K562 (cell line): ENCODE results near the gene ZBTB39. TPM values are rescaled to one million over a fixed set of nuclear protein-coding genes. Genes with fewer than 3 reads are reported as not detected.

ENCODE experiments used
- ATAC-seq: fragments of 200-7000 bp; cut with Tn5 transposase; 3 replicates; pipeline ENCODE4 v1.9.1; 2020; ENCODE audit warnings: moderate library complexity
- BruUV-seq: library from RNA; stranded (reverse); fragments of 400-500 nt; replicated peaks from 2 replicates; lab custom pipeline; 2021; lab: Mats Ljungman, UMichigan
- CTCF ChIA-PET: fragments of 300-600 bp; formaldehyde crosslinking; extraction: SDS; loops from one replicate; lab custom pipeline; 2021; ENCODE audit warnings: low intra/inter-chr PET ratio; lab: Yijun Ruan, JAX
- POLR2A ChIA-PET: fragments of 300-600, 350-650 bp; sonication (Branson Sonifier 250); formaldehyde crosslinking; extraction: SDS; loops from one replicate; lab custom pipeline; 2021; ENCODE audit warnings: antibody characterized with exemption, inconsistent platforms; lab: Yijun Ruan, JAX
- DNase-seq, 4 experiments: peaks; one replicate each; pipeline versions ENCODE4 v3.0.0 to v3.0.0-alpha.2; 2011 to 2018; ENCODE audit warnings: low spot score in 3 of 4, mixed read lengths in 3 of 4; ENCODE audit errors: extremely low read depth in 1 of 4
- FAIRE-seq: peaks from 2 replicates; lab custom pipeline; 2011; peaks lifted over from hg19 to GRCh38; lab: Jason Lieb, UNC
- H2AFZ ChIP-seq: 2 replicates; pipeline ENCODE4 v1.6.0; 2011; ENCODE audit warnings: low read depth, low read length, control low read depth, inconsistent platforms
- H3K27ac ChIP-seq: fragments of 200-600 bp; 3 replicates; pipeline ENCODE4 v1.8.0; 2011; ENCODE audit warnings: low read depth, mild to moderate bottlenecking, control low read depth, inconsistent platforms, low read length, moderate library complexity, mixed read lengths; ENCODE audit errors: extremely low read depth
- H3K27me3 ChIP-seq, 2 experiments: fragments of 300-600 bp in 1 of 2; 2 replicates in 1 of 2; 3 replicates in 1 of 2; pipeline versions ENCODE4 v1.6.0 to v1.8.0; 2011; ENCODE audit warnings: inconsistent platforms in 2 of 2, low read length in 2 of 2, mild to moderate bottlenecking in 1 of 2, mixed read lengths in 1 of 2, moderate library complexity in 1 of 2; ENCODE audit not compliant: control insufficient read depth in 2 of 2, insufficient read depth in 2 of 2
- H3K36me3 ChIP-seq: fragments of 300-600 bp; 3 replicates; pipeline ENCODE4 v1.8.0; 2011; ENCODE audit warnings: mild to moderate bottlenecking, low read length, inconsistent platforms; ENCODE audit not compliant: control insufficient read depth, insufficient read depth
- H3K4me1 ChIP-seq, 2 experiments: fragments of 200-600 bp in 1 of 2; replicated peaks in 1 of 2; 2 replicates in 1 of 2; 3 replicates in 1 of 2; pipeline versions ENCODE4 v1.5.1 to v1.8.0; 2011; ENCODE audit warnings: inconsistent platforms in 2 of 2, low read length in 2 of 2, mild to moderate bottlenecking in 1 of 2, mixed read lengths in 1 of 2, moderate library complexity in 1 of 2; ENCODE audit not compliant: control insufficient read depth in 2 of 2, insufficient read depth in 2 of 2
- H3K4me2 ChIP-seq: 2 replicates; pipeline ENCODE4 v1.6.1; 2011; ENCODE audit warnings: low read length, control low read depth, inconsistent platforms, mixed read lengths; ENCODE audit not compliant: insufficient read depth
- H3K4me3 ChIP-seq: fragments of 200-600 bp; sonication (generic), shearing (Covaris generic); 2 replicates; pipeline ENCODE4 v1.5.1; 2016; ENCODE audit warnings: control low read depth, inconsistent platforms
- H3K79me2 ChIP-seq: fragments of 200-600 bp; 3 replicates; pipeline ENCODE4 v1.8.0; 2011; ENCODE audit warnings: low read length, inconsistent platforms; ENCODE audit not compliant: control insufficient read depth, insufficient read depth
- H3K9ac ChIP-seq, 2 experiments: 2 replicates each; pipeline versions ENCODE4 v1.6.0 to v1.6.1; 2011; ENCODE audit warnings: low read depth in 2 of 2, low read length in 2 of 2, control low read depth in 1 of 2, inconsistent platforms in 1 of 2, mild to moderate bottlenecking in 1 of 2, mixed read lengths in 1 of 2; ENCODE audit not compliant: insufficient read depth in 1 of 2
- H3K9me1 ChIP-seq: one replicate; pipeline ENCODE4 v1.6.0; 2011; ENCODE audit warnings: inconsistent platforms, mild to moderate bottlenecking, low read length, moderate library complexity; ENCODE audit not compliant: control insufficient read depth, insufficient read depth
- H3K9me3 ChIP-seq: replicated peaks from 2 replicates; pipeline ENCODE4 v1.5.1; 2011; ENCODE audit warnings: low read depth, low read length, inconsistent platforms; ENCODE audit not compliant: control insufficient read depth, insufficient read depth
- H4K20me1 ChIP-seq: replicated peaks from 2 replicates; pipeline ENCODE4 v1.6.1; 2011; ENCODE audit warnings: low read length, inconsistent platforms, mixed read lengths; ENCODE audit not compliant: control insufficient read depth, insufficient read depth
- BRF2 ChIP-seq: IDR thresholded peaks from 3 replicates; pipeline ENCODE4 v1.6.1; 2011; ENCODE audit warnings: borderline replicate concordance, mild to moderate bottlenecking; ENCODE audit not compliant: insufficient read length, insufficient read depth
- EP400 ChIP-seq: fragments of 450-650 bp; IDR thresholded peaks from 2 replicates; pipeline ENCODE4 v1.6.1; 2017; ENCODE audit warnings: antibody characterized with exemption, mild to moderate bottlenecking, moderate library complexity
- MGA ChIP-seq: fragments of 450-650 bp; IDR thresholded peaks from 2 replicates; pipeline ENCODE4 v1.6.1; 2016; ENCODE audit warnings: mild to moderate bottlenecking, moderate library complexity
- PRDM10 ChIP-seq: fragments of 450-650 bp; IDR thresholded peaks from 2 replicates; pipeline ENCODE4 v1.6.1; 2018; ENCODE audit not compliant: partially characterized antibody
- RBM17 ChIP-seq: fragments of 200-400 bp; formaldehyde crosslinking; IDR thresholded peaks from 2 replicates; pipeline ENCODE4 v1.6.1; 2017; ENCODE audit warnings: low read depth, mild to moderate bottlenecking, low read length, borderline replicate concordance
- in situ Hi-C: fragments of 300-500 bp; cut with MboI; formaldehyde crosslinking; loops from 4 replicates; pipeline ENCODE4 v1.15.0; 2018; ENCODE audit warnings: inconsistent platforms, mixed read lengths
- intact Hi-C: fragments of 100-400 bp; cut with micrococcal nuclease; formaldehyde crosslinking; loops from 2 replicates; pipeline ENCODE4 v1.14.2; 2022
- polyA plus RNA-seq, 8 experiments: library from polyadenylated mRNA; depleted of rRNA in 4 of 8; stranded (reverse) in 5 of 8; unstranded in 3 of 8; fragments of >200 nt; fragmentation: Nextera tagmentation in 2 of 8; fragmentation: Illumina TruSeq in 1 of 8; extraction: Ambion mirVana in 2 of 8; extraction: Trizol in 1 of 8; gene quantifications; 2 replicates each; pipeline versions ENCODE4 v1.2.1 to v1.2.3, GENCODE V29; 2011 to 2014; ENCODE audit warnings: inconsistent platforms in 1 of 8, missing spikeins in 1 of 8
- total RNA-seq, 7 experiments: library from RNA; depleted of rRNA in 6 of 7; stranded (reverse); fragments of >200 nt in 6 of 7; fragmentation: Illumina TruSeq in 2 of 7; extraction: Trizol in 2 of 7; gene quantifications; 2 replicates each; pipeline versions ENCODE4 v1.2.1 to v1.2.3, GENCODE V29; 2011 to 2021; ENCODE audit warnings: low replicate concordance in 1 of 7

Gene ZBTB39
- total and polyA plus RNA-seq, 9 of the 15 experiments (the other 6 are each of a cell fraction or from before 2014, with no cell fraction given) = 3.3 to 13.3 (median 8.6) TPM

- BruUV-seq = no TSS peak
- no peaks in the 10 kb centered on the region for H3K9me1 ChIP-seq
- DNase-seq = peak in 1 of 4 experiments; percentile 1
- no peaks in the 10 kb centered on the region for H3K9me3 ChIP-seq
- ChIA-PET POLR2A (interaction anchor here (1.0 to 1.3 kb wide), 3 partner anchors 16 to 125 kb away, joined by 3 to 4 read pairs (median 3); partner anchors contain the start of genes STAT6 and TAC3), CTCF (interaction anchor here (1.0 to 1.7 kb wide), 4 partner anchors 14 to 148 kb away, joined by 3 to 8 read pairs (median 3); no protein-coding TSS in a partner anchor)
- H3K4me2 ChIP-seq = no peak overlapping the region
- intact Hi-C loops (loop anchor here (1.0 to 5.0 kb wide), 4 partner anchors 40 to 230 kb away; partner anchors contain the start of gene SDR9C7), in situ Hi-C loops (loop anchor here (5.0 kb wide), 1 partner anchor 40 kb away; no protein-coding TSS in a partner anchor)
- H3K4me3 ChIP-seq = no peak overlapping the region
- no peak overlapping the region for H3K27ac ChIP-seq
- no peaks in the 10 kb centered on the region for H3K27me3 ChIP-seq
- H3K9ac ChIP-seq = no peak overlapping the region
- peak overlapping the region; percentile 64; the same call in 1 of the 2 replicates for H2AFZ ChIP-seq
- H3K79me2 ChIP-seq = no peaks in the 10 kb centered on the region
- FAIRE-seq = no peak
- no peaks in the 10 kb centered on the region for H4K20me1 ChIP-seq
- ATAC-seq = no peak
- no peaks in the 10 kb centered on the region for H3K36me3 ChIP-seq
- peaks cover 24 to 48% of the 10 kb centered on the region in 2 experiments for H3K4me1 ChIP-seq
- TF ChIP-seq BRF2 (no peak), RBM17 (no peak), PRDM10 (no peak), EP400 (no peak), MGA (no peak)
Measured at GRCh38 chr12:56987011-56987410, 19.3 kb downstream of the ZBTB39 start.
